ENCODE data around the gene ITGA11. TPM values are rescaled to one million over a fixed set of nuclear protein-coding genes. Genes with fewer than 3 reads are reported as not detected.

Gene ITGA11
- total RNA-seq, 1 donor from 2014 or later = 6.0 TPM

DNA sequence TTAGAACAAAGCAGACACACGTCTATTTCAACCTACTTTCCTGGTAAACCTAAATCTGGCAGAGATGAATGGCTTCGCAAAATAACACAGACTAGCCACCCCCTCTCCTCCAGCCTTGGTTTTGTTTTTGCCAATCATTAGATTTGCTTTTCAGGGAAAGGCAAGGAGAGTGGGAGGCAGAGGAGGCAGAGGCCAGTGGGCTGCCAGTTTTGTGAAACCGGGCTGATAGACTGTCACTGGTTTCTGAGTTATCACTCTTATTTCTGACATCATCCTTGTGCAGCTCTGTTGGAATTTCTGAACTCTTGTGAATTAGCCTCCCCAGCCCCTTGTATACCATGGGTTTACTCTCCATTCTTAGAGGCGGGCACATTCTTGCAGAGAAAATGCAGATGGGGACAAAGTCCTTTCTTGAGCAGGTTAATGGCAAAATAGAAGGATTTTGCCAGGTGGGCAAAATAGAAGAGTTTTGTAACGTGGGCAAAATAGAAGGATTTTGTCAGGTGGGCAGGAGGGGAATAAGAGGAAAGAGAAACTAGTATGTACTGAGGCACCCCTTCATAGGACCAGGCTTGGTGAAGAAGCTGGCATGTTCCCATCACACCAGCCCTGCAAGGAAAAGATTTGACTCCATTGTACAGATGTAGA, 157.6 kb downstream of the ITGA11 start:
- DNase-seq (ENCODE audit: low read depth in 2 of 2) = no peak

DNA sequence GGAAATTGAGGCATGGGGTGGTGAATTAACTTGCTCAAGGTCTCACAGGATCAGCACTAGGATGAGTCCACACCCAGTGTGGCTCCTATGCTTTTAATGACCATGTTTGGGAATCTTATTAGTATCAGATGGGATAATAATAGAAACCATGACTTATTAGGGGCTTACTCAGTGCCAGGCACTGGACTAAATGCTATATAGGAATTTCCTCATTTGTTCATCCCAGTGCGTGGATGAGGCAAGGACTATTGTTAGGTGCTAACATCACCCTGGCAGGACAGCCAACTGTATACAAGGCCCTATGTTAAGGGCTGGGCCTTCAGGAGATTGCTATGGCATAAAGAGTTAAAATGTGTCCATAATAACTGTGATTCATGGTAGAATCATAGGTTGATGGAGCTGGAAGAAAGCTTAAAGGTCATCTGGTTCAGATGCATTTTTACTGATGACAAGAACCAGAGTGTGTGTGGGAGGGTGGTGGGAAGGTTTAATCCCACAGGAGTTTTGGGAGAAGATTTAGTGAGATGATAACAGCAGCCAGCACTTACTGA, 159.2 kb downstream of the ITGA11 start:
- DNase-seq (ENCODE audit: low read depth in 2 of 2) = peak in 1 of 2 donors; percentile 24

DNA sequence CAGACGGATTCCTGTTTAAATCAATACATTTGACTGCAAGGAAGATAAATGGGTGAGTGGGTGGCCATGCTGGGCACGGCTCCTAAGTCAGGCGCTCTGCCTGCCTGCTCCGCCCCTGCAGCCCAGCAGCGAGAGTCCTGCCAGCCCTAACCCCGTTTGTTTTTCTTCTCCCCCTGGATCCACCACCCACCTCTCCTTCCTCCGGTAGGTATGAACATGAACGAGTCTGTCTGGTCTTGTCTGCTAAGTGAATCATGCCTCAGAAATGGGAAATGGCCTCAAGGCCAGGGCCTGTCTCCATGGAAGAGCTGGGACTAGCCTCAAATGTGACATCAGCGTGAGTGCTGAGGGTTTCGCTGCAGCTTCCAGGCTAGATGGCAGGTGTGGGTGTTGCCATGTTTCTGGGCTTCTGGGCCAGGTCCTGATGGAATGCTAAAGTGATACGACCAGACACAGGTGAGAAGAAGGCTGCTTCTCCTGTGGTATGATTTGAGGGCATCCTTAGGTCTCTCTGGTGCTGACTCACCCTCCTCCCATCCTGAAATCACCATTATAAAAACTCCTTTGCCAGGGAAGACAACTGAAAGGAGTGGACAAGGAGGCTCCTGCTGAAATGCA, 160.0 kb downstream of the ITGA11 start:
- peak in 1 of 2 donors; percentile 4 for DNase-seq (ENCODE audit: low read depth in 2 of 2)

DNA sequence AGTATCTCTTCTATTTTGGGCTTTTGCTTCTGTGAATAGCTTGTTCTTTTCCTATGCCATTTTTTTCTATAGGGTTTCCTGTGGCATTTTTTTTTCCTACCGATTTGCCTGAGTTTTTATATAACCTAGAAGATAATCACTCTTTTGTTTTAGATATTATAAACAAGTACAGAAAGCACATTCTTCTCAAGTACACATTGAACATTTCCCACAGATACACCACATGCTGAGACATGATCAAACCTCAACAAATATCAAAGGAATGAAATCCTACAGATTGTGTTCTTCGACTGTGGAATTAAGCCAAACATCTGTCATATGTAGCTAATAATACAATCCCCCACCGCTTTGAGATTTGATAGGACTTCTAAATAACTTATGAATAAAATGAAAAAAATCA, 163.6 kb downstream of the ITGA11 start:
- DNase-seq (ENCODE audit: low read depth in 2 of 2) = no peak

DNA sequence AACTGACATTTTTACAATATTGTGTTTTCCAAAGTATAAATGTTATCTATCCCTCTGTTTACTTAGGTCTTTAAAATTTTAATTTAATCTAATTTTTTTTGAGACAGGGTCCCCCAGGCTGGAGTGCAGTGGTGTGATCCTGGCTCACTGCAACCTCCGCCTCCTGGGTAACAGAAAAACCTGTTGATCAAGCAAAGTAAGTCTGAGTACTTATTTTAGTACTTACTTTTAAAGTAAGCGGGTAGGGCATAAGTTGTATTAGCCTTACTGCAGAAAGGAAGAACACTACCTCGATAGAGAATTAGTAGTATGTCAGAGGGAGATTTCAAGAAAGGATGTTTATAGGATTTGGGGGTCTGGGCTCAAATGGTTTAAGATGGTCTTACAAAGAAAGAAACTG, 166.3 kb downstream of the ITGA11 start:
- DNase-seq (ENCODE audit: low read depth in 2 of 2) = no peak

DNA sequence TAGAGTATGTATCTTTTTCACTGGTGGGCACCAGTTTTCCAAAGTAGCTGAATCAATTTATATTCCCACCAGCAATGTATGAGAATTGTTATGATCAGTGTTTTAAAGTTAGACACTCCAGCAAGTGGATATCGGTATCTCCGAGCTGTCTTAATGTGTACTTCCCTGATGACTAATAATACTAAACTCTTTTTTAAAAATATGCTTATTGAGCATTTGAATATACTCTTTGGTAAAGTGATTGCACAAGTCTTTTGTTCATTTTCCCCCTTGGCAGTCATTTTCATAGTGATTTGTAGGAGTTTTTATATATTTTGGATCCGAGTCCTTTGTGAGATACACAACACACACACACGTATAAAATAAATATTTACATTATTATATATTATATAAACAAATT, 166.9 kb downstream of the ITGA11 start:
- no peak for DNase-seq (ENCODE audit: low read depth in 2 of 2)

DNA sequence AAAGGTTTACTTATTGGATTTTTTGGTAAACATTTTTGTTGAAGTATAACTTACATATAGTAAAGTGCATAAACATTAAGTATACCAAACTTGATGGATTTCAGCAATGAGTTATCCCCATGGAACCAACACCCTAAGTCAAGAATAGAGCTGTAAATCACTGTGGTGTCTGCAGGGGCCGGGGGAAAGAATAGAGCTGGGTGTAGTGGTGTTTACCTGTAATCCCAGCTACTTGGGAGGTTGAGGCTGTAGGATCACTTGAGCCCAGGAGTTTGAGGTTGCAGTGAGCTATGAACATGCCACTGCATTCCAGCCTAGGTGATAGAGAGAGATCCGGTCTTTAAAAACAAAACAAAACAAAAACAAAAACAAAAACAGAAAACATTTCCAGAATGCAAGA, 167.7 kb downstream of the ITGA11 start:
- no peak for DNase-seq (ENCODE audit: low read depth in 2 of 2)

DNA sequence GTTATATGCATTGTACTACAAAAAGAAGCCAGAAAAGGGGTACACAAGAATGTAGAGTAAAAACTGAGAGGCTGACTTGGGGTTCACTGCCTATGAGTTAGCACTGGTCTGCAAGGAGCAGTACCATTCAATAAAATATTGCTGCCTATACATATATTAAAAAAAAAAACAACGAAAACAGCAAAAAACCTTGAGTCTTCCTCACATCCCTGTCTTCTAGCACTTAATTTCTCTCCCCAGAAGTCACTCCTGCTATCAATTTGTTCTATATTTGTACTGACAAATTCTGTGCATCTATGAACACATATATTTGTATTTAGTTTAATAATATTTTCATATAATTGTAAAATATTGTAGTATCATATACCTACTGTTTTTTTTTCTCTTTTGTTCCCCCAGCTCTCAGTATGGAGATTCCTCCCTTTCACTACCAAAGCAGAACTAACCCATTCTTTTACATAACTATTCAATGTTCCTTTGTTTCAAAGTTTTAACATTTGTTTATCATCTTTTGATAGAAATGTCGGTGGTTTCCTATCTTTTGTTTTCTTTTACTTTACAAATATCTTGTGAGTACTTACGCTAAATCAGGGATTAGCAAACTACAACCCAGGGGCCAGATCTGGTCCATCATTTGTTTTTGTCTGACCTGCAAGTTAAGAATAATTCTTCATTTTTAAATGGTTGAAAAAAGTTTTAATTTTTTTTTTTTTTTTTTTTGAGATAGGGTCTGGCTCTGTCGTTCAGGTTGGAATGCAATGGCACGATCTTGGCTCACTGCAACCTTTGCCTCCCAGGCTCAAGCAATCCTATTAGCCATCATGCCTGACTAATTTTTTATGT, 169.2 kb downstream of the ITGA11 start:
- no peak for DNase-seq (ENCODE audit: low read depth in 2 of 2)

DNA sequence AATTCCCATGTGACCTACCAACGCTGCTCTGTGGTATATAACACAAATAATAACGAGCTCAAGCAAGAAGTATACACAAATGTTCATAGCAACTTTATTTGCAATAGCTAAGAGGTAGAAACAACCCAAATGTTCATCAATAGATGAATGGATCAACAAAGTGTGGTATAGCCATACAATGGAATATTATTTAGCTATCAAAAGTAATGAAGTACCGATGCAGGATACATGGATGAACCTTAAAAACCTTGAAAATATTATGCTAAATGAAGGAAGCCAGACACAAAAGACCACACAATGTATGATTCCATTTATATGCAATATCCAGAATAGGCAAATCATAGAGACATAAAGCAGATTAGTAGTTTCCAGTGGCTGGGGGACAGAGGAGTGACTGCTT, 170.0 kb downstream of the ITGA11 start:
- DNase-seq (ENCODE audit: low read depth in 2 of 2) = no peak

DNA sequence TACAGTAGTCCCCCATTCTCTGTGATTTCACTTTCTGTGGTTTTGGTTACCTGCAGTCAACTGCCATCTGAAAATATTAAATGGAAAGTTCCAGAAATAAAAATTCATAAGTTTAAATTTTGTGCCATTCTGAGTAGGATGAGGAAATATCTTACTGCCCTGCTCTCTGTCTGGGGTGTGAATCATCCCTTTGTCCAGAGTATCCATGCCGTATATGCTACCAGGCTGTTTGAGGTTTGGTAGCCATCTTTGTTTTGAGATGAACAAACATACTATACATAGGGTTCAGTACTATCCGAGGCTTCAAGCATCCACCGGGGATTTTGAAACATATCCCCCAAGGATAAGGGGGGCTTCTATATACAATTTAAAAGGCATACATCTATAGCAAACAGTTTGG, 170.7 kb downstream of the ITGA11 start:
- DNase-seq (ENCODE audit: low read depth in 2 of 2) = no peak

DNA sequence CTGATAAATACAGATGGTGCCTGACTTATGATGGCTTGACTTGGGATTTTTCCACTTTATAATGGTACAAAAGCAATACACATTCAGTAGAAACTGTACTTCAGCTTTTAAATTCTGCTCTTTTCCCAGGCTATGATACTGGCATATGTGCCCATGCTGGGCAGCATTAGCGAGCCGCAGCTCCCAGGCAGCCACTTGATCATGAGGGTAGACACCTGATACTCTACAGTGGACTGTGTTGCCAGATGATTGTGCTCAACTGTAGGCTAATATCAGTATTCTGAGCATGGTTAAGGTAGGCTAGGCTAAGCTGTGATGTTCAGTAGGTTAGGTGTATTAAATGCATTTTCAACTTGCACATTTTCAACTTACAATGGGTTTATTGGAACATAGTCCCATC, 172.1 kb downstream of the ITGA11 start:
- DNase-seq (ENCODE audit: low read depth in 2 of 2) = no peak

DNA sequence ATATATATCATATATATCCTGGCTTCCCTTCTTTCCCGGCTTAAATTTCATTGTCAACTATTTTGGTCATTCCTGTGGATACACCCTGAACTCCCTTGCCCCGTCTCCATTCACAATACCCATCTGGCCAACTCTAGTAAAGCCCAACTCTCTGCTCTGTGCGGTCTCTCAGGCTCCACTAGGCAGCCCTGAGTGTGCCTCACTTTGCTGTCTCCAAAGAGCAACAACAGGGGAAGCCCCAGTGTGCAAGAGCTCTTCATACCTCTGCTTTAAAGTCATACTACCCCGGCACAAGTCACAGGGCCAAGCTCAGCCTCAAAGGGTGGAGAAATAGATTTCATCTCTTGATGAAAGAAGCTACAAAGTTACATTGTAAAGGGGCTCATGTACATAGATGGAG, 173.3 kb downstream of the ITGA11 start:
- no peak for DNase-seq (ENCODE audit: low read depth in 2 of 2)

DNA sequence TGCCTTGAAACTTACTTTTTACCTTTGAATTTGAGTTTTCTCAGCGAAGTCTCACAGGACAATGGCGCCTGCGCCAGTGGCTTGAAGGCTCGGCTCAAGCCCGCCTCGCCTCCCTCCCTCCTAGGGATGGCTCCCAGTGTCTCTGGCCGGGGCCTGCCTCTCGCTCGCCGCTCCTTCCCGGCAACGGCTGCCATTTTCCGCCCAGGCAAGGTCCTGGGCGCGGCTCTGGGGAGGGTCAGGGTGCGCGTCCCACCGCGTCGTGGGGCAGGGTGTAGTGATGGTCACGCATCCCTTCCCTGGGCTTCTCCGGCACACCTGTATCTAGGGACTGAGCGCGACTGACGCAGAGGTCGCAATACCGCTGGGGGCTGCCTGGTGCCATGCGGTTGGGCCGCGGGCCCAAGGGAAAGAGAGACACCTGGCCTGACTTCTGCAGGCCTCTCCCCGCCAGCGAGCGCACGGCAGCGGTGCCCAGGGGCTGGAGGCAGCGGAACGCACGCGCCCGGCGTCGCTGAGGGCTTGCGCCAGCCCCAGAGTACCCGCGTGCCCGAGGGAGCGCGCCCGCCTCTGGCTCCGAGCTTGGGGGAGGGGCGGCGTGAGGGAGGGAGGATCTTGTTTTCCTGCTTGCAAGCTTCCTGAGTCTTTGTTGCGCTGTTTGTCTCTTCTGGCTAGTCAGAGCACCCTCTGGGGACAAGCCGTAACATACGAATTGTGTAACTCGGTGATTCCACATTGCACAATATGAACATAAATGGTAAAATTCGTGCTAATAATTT, 175.1 kb downstream of the ITGA11 start:
- DNase-seq (ENCODE audit: low read depth in 2 of 2) = peak; percentile 39 to 73

DNA sequence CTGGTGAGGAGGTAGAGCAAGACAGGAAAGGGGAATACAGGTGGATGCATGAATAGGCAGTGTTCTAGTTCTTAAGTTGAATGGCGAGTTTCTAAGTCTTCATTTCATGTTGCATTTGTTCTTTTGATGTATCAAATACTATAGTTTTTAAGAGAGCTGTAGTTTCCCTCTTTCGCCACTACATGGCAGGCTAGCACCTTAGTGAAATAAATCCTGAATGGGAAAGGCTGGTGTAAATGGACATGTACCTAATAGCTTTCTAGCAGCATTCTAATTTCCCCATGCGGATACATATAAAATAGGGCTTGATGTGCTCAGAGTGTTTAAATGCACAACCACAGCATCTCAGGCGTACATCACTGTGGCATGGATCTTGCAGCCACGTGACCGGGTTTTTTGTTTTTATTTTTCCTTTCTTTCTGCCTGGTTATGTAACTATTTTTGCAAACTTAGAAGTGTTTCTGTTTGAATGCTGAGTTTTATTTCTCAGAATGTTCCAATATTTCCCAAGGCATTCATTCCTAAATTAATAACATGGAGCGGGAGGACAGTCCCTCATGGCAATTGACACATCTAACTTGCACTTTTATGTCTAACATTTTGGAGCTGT, 178.9 kb downstream of the ITGA11 start:
- DNase-seq (ENCODE audit: low read depth in 2 of 2) = peak; percentile 74 to 82

DNA sequence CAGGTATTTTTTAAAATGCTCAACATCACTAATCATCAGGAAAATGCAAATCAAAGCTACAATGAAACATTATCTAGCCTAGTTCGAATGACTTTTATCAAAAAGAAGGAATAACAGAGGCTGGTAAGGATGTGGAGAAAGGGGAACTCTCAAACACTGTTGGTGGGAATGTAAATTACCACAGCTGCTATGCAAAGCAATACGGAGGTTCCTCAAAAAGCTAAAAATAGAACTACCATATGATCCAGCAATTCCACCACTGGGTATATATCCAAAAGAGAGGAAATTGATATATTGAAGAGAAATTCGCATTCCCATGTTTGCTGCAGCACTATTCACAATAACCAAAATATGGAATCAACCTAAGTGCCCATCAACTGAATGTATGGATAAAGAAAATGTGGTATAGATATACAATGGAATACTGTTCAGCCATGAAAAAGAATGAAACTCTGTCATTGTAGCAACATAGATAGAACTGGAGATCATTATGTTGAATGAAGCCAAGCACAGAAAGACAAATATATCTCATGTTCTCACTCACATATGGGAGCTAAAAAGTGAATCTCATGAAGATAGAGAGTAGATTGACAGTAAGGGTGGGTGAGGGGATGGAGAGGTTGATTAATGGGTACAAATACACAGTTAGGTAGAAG, 182.8 kb downstream of the ITGA11 start:
- no peak for DNase-seq (ENCODE audit: low read depth in 2 of 2)

Other genes with a start within 250 kb of the ITGA11 start
- 1.3 and 1.4 TPM in 2 replicates for gene CALML4, start 226.8 kb downstream of the ITGA11 start, total RNA-seq
- gene CLN6, start 202.4 kb downstream of the ITGA11 start, total RNA-seq = 9.8 and 13.4 TPM in 2 replicates
- 35.2 and 39.6 TPM in 2 replicates for gene FEM1B, start 154.4 kb downstream of the ITGA11 start, total RNA-seq
- 0.77 and 2.9 TPM in 2 replicates for gene CORO2B, start 146.8 kb upstream of the ITGA11 start, total RNA-seq

Measured in dermis microvascular lymphatic vessel endothelial cell (primary cell).